Hepatocyte (in vitro differentiated cells): ENCODE results near the gene TINAG.

Experiments
- CTCF ChIP-seq: fragments of 200-600 bp; sonication (generic); IDR thresholded peaks from 2 replicates; pipeline ENCODE4 v1.5.1; 2016; ENCODE audit warnings: antibody characterized with exemption, mild to moderate bottlenecking; ENCODE audit not compliant: poor library complexity
- EZH2 ChIP-seq: fragments of 200-600 bp; sonication (generic); IDR thresholded peaks from 2 replicates; pipeline ENCODE4 v1.6.1; 2016; ENCODE audit warnings: antibody characterized with exemption, mild to moderate bottlenecking, borderline replicate concordance
- EZH2phosphoT487 ChIP-seq: fragments of 200-600 bp; sonication (generic); IDR thresholded peaks from one replicate; pipeline ENCODE4 v1.6.1; 2018; ENCODE audit warnings: antibody characterized with exemption, mild to moderate bottlenecking, low read depth, moderate library complexity; ENCODE audit not compliant: unreplicated experiment, severe bottlenecking

- TF ChIP-seq CTCF (no peak), EZH2phosphoT487 (no peak), EZH2 (no peak)
Observed at GRCh38 chr6:54366667-54367327, 58.6 kb downstream of the TINAG start.
